Measurements from ENCODE around the gene OSBP2.

DNA sequence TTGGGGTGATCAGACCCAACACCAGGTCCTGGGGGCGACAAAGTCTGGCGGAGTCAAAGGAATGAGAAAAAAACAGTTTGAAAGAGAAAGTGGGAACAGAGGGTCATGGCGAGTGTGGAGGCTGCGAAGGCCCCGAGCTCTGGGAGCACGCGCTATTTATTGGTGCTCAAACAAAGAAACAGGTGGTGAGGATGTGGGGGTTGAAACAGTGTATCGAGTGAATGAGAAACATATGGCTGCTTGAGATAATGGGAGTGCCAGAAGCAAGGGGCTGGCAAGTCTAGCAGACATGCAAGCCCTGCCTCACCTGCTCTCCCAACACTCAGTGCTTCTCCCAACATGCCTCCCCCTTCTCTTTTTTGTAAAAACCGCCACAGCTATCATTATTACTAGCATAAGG lies 19.2 kb upstream of the OSBP2 start:
- TF ChIP-seq EZH2phosphoT487 (IDR thresholded peaks at IDR 0.05; ENCODE audit: borderline replicate concordance), result no peak
- TF ChIP-seq, protein P1, sequence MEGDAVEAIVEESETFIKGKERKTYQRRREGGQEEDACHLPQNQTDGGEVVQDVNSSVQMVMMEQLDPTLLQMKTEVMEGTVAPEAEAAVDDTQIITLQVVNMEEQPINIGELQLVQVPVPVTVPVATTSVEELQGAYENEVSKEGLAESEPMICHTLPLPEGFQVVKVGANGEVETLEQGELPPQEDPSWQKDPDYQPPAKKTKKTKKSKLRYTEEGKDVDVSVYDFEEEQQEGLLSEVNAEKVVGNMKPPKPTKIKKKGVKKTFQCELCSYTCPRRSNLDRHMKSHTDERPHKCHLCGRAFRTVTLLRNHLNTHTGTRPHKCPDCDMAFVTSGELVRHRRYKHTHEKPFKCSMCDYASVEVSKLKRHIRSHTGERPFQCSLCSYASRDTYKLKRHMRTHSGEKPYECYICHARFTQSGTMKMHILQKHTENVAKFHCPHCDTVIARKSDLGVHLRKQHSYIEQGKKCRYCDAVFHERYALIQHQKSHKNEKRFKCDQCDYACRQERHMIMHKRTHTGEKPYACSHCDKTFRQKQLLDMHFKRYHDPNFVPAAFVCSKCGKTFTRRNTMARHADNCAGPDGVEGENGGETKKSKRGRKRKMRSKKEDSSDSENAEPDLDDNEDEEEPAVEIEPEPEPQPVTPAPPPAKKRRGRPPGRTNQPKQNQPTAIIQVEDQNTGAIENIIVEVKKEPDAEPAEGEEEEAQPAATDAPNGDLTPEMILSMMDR (conservative IDR thresholded peaks at IDR 0.05; ENCODE audit: low read length), result no peak

Measured in Loucy (cell line).